ENCODE measurements around the gene SELENOO.
A peak's percentile ranks its signal among the peaks of the same experiment; 100 is the strongest.
"Not testable (repeated sequence)": the region's sequence is repeated elsewhere in the genome, so short reads cannot be mapped to it uniquely, and the experiment has no call there.

SELENOO gene

GRCh38 chr22:50200461-50201190, at the start of gene SELENOO:
Gene SELENOO (plus strand): TSS chr22:50201011. CDS start chr22:50201037, 26 bp downstream.
- DNase-seq, result peak; percentile 90 to 97 (median 95)

- DNase-seq, result no peak
Measured at GRCh38 chr22:50151571-50152537, 49.0 kb upstream of the SELENOO start.

- no peak for DNase-seq
Measured at GRCh38 chr22:50153056-50153755, 47.6 kb upstream of the SELENOO start.

- no peak for DNase-seq
Measured at GRCh38 chr22:50153756-50154140, 47.1 kb upstream of the SELENOO start.

- DNase-seq, result no peak
Measured at GRCh38 chr22:50157709-50158375, 43.0 kb upstream of the SELENOO start.

- DNase-seq, result no peak
Measured at GRCh38 chr22:50160947-50161346, 39.9 kb upstream of the SELENOO start.

- DNase-seq, result no peak
Measured at GRCh38 chr22:50161508-50162390, 39.1 kb upstream of the SELENOO start.

GRCh38 chr22:50162391-50162956, 38.3 kb upstream of the SELENOO start:
- no peak for DNase-seq

GRCh38 chr22:50165436-50166123, 35.2 kb upstream of the SELENOO start:
- no peak for DNase-seq

- DNase-seq, result no peak
Measured at GRCh38 chr22:50167689-50168489, 32.9 kb upstream of the SELENOO start.

- DNase-seq, result not testable (repeated sequence)
Measured at GRCh38 chr22:50168490-50169180, 32.2 kb upstream of the SELENOO start.

GRCh38 chr22:50169181-50169759, 31.5 kb upstream of the SELENOO start:
- no peak for DNase-seq

- DNase-seq, result peak; percentile 60 to 72 (median 62)
Measured at GRCh38 chr22:50169774-50170341, 31.0 kb upstream of the SELENOO start.

- DNase-seq, result peak in 2 of 3 donors; percentile 13 to 50
Measured at GRCh38 chr22:50170453-50171318, 30.1 kb upstream of the SELENOO start, which contains the start of gene PANX2. Gene PANX2 (plus strand): TSS chr22:50170731. CDS start chr22:50170731, 0 bp downstream.

GRCh38 chr22:50171319-50171964, 29.4 kb upstream of the SELENOO start:
- no peak for DNase-seq

- DNase-seq, result no peak
Measured at GRCh38 chr22:50171965-50172421, 28.8 kb upstream of the SELENOO start.
